ENCODE measurements around the gene AP1G2. TPM values are rescaled to one million over a fixed set of nuclear protein-coding genes. Genes with fewer than 3 reads are reported as not detected.

Gene AP1G2
- total and polyA plus RNA-seq, 2 of the 13 experiments (the other 11 are each of a cell fraction or from before 2014, with no cell fraction given), result 96.9 to 611 TPM

DNA sequence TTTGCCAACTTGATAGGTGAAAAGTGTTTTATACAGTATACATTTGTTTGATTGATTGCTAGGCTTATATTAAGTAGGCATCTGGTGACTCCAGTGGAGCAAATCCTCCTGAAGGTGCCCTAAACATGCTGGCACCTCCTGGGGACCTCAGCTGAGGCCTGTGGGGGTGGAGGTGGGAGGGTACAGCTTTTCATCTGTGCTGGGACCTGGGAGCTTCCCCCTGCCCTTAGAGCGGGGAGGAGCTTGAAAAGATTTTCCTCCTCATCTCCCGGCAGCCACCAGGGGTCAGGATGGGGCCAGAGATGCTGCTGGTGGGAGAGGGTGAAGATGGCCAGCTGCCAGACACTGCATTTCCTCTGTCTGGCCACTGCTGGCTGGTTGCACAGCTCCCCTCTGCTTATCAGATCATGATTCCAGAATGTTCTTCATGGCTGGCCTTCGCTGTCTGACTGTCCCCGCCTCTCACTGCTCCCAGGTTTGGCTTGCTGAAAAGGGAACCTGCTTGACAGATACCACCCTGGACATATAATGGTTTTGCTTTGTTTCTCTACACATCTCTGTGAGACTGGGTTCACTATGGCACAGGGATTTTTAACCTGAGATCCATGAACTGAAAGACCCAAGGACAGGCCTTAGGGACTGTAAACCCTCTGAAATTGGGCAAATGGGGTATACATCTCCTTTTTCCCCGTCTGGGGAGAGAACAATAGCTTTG lies 21.4 kb upstream of the AP1G2 start (continued):
- peak; percentile 73 for TF ChIP-seq BHLHE40 (IDR thresholded peaks at IDR 0.05; ENCODE audit: low read length)
- peak; percentile 91 for TF ChIP-seq ZNF552 (CRISPR knock-in tag; IDR thresholded peaks at IDR 0.05; ENCODE audit: borderline replicate concordance)
- peak; percentile 64 for TF ChIP-seq HES4 (CRISPR knock-in tag; IDR thresholded peaks at IDR 0.05; ENCODE audit: borderline replicate concordance)
- TF ChIP-seq ZNF33A (CRISPR knock-in tag; IDR thresholded peaks at IDR 0.05; ENCODE audit: borderline replicate concordance), result no peak
- TF ChIP-seq CC2D1A (CRISPR knock-in tag; IDR thresholded peaks at IDR 0.05), result 0 out of 2 replicates have a peak, but pooled peaks have one; percentile 30
- peak; percentile 96 for TF ChIP-seq SNAPC2 (CRISPR knock-in tag; IDR thresholded peaks at IDR 0.05)
- TF ChIP-seq ZNF784 (CRISPR knock-in tag; IDR thresholded peaks at IDR 0.05; ENCODE audit: borderline replicate concordance), result peak; percentile 79; the same call in 1 of the 2 replicates
- no peak for TF ChIP-seq NCOA1 (CRISPR knock-in tag; IDR thresholded peaks at IDR 0.05)
- TF ChIP-seq RCOR2 (CRISPR knock-in tag; IDR thresholded peaks at IDR 0.05), result peak; percentile 92
- no peak for TF ChIP-seq GABPA (IDR thresholded peaks at IDR 0.05; ENCODE audit: low read depth, low read length)
- peak; percentile 51; the same call in 1 of the 2 replicates for TF ChIP-seq GABPA (CRISPR knock-in tag; IDR thresholded peaks at IDR 0.05; ENCODE audit: low read depth)
- TF ChIP-seq ZNF609 (CRISPR knock-in tag; IDR thresholded peaks at IDR 0.05; ENCODE audit: borderline replicate concordance), result peak; percentile 90
- peak; percentile 56 for TF ChIP-seq ASH2L (IDR thresholded peaks at IDR 0.05; ENCODE audit: insufficient read length, low read depth, low read length)
- peak; percentile 93; the same call in 1 of the 2 replicates for TF ChIP-seq ZZZ3 (CRISPR knock-in tag; IDR thresholded peaks at IDR 0.05; ENCODE audit: borderline replicate concordance)
- peak; percentile 91 for TF ChIP-seq CBFB (CRISPR knock-in tag; IDR thresholded peaks at IDR 0.05)
- TF ChIP-seq ZNF792 (CRISPR knock-in tag; IDR thresholded peaks at IDR 0.05), result peak; percentile 99
- no peak for TF ChIP-seq FOXK2 (IDR thresholded peaks at IDR 0.05)
- TF ChIP-seq ZNF225 (CRISPR knock-in tag; IDR thresholded peaks at IDR 0.05), result peak; percentile 97
- TF ChIP-seq, protein P1, sequence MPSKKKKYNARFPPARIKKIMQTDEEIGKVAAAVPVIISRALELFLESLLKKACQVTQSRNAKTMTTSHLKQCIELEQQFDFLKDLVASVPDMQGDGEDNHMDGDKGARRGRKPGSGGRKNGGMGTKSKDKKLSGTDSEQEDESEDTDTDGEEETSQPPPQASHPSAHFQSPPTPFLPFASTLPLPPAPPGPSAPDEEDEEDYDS (CRISPR knock-in tag; IDR thresholded peaks at IDR 0.05), result peak; percentile 82
- TF ChIP-seq TBP (CRISPR knock-in tag; IDR thresholded peaks at IDR 0.05), result 0 out of 2 replicates have a peak, but pooled peaks have one; percentile 71
- peak; percentile 77; the same call in 1 of the 2 replicates for TF ChIP-seq ZSCAN25 (CRISPR knock-in tag; IDR thresholded peaks at IDR 0.05)
- TF ChIP-seq ZNF143 (CRISPR knock-in tag; IDR thresholded peaks at IDR 0.05), result peak; percentile 69; the same call in 1 of the 2 replicates
- peak; percentile 51; the same call in 1 of the 2 replicates for TF ChIP-seq HDAC1 (CRISPR knock-in tag; IDR thresholded peaks at IDR 0.05)
- TF ChIP-seq ATF4 (CRISPR knock-in tag; IDR thresholded peaks at IDR 0.05), result peak in 1 of 2 experiments; percentile 48; a peak in 1 of 4 replicates
- no peak for TF ChIP-seq PAF1 (CRISPR knock-in tag; IDR thresholded peaks at IDR 0.05)
